NCI-H2029 treated with DMSO at 0.1 percent for 48 hours (cell line): ENCODE results near the gene RPRD1A.
"Not testable (repeated sequence)": the region's sequence is repeated elsewhere in the genome, so short reads cannot be mapped to it uniquely, and the experiment has no call there.

Experiments used
- DNase-seq: peaks from one replicate; lab custom pipeline; 2025; lab: John Stamatoyannopoulos, UW

Gene RPRD1A

DNA sequence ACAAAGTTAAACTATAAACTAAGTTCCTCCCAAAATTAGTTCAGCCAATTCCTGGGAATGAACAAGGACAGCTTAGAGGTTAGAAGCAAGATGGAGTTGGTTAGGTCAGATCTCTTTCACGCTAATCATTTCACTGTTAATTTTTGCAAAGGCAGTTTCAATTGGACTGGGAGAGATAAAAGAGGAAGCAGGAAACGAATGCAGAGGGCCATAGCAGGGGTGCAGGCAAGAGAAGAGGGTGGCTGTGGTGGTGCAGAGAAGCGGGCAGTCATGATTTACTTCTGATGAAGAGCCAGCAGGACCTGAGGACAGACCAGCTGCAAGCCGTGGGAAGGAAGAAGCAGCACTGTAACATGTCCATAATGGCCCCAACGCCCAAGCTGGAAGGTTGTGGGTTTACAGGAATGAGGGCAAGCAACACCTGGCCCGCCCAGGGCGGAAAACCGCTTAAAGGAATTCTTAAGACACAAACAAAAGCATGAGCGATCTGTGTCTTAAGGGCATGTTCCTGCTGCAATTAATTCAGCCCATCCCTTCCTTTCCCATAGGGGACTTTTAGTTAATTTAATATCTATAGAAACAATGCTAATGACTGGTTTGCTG lies 99.0 kb downstream of the RPRD1A start:
- DNase-seq, result no peak

DNA sequence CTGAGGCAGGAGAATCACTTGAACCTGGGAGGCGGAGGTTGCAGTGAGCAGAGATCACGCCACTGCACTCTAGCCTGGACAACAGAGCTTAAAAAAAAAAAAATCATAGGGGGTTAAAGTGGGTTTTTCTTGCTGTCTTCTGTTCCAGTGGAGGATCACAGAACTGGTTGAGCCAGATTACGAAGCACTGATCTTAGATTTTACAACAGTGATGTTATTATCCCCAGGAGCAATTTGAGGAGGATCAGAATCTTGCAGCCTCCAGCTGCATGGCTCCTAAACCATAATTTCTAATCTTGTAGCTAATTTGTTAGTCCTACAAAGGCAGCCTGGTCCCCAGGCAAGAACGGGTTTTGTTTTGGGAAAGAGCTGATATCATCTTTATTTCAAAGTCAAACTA lies 99.5 kb downstream of the RPRD1A start:
- not testable (repeated sequence) for DNase-seq

DNA sequence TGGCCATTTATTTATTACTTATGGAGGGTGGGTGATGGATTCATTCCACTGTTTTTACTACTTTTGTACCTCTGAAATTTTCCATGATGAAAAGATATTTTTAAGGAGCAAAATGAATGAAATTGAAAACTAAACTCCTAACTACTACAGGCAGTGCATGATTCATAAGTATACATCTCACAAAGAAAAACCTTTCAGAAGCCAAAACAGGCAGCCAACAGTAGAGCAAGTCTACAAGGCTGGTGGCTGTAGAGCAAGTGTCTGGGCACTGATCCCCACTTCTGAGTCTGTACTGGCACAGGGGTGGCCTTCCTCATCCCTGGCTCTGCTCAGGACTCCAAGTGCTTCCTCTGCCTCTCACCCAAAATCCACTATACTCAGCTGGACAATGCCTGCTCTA lies 103.0 kb downstream of the RPRD1A start:
- no peak for DNase-seq

DNA sequence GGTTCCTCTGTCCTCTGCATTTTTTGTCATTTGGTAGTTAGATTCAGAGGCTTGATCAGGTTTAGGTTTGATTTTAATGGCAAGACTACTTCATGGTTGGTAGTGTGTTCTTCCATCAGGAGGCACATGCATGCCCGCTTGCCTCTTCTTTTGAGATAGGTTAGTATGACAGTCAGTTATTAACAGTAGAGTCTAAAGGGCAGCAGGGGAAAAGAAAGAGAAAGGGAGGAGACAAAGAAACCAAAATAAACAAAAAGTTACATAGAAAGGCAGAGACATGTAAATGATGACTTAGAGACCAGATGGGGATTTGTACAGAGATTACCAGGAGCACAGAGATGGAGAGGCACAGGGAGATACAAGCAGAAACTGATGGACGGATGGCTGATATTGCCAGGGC lies 105.0 kb downstream of the RPRD1A start:
- DNase-seq, result no peak

DNA sequence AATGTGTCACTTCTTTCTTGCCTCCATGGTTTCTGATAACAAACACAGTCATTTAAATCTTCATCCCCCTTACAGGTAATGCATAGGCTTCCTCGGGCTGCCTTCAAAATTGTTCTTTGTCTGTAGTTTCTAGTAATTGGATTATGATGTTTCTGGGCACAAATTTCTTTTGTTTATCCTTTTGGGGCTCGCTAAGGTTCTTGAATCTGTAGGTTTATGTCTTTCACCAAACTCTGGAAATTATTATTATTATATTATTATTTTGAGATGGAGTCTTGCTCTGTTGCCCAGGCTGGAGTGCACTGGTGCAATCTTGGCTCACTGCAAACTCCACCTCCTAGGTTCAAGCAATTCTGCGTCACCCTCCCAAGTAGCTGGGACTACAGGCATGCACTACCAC lies 111.1 kb downstream of the RPRD1A start:
- no peak for DNase-seq

DNA sequence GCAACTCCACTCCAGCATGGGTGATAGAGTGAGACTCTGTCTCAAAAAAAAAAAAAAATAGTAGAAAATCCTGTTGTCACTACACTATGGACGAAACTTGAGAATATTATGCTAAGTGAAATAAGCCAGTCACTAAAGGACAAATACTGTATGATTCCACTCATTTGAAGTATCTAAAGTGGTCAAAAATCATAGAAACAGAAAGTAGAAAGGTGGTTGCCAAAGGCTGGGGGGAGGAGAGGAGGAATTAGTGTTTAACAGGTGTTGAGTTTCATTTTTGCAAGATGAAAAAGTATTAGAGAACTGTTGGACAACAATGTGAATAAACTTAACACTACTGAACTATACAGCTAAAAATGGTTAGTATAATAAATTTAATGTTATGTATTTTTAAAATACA lies 113.7 kb downstream of the RPRD1A start:
- no peak for DNase-seq

DNA sequence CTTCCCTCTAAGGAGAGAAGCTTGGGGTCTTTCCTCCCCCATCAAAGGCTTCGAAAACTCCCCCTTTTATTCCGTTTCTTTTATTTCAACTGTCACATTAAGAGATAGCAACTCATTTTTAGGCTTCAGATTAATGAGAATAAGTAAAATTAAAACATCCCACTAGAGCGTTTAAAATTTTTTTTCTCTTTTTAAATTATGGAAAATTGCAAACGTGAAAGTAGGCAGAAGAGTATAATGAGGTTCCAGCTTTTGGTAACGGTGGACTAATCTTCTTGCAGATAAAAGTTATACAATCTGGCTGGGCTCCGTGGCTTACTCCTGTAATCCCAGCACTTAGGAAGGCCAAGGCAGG lies 116.8 kb downstream of the RPRD1A start:
- DNase-seq, result no peak

DNA sequence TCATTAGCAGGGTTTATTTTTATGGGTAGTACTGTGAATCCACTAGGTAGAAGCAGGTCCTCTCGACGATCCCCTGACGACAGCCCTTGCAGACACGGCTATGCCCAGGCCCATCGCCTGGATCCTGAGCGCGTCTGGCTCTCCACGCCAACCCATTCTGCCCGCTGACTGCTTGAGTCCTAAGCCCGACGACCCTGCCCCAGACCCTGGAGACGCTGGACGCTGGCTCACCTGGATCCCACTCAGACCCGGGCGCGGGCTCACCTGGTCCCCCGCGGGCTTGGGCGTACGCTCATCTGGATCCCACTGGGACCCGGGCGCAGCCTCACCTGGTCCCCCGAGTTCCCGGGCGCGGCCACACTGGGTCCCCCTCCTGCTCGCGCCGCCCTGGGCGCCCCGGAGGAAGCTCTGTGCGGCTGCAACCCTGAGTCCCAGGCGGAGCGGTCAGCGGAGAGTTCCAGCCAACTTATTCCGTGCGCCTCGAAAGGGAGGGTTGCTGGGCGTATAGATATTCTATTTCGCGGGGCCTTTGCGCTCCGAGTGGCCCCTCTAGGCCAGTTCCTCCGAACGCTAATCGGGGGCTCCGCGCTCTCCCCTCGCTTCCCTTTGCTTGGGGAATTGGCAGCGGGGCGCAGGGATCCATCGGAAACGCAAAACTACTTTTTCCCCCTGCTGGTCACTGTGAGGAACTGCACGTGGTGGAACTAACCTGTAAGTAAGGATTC lies 117.3 kb downstream of the RPRD1A start:
- no peak for DNase-seq

DNA sequence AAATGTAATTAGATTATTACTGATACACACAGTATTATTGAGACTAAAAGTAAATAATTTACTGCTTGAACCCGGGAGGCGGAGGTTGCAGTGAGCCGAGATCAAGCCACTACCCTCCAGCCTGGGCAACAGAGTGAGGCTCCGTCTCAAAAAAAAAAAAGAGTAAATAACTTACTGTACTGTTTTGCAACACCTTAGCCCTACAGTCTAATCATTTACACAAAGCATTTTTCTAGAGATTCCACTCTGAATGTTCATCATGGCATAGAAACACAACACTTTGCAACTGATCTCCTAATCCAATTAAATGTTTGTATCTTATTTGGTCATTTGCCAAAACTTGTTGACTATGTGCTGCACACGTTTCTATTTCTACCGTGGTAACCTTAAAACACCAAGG lies 118.3 kb downstream of the RPRD1A start:
- DNase-seq, result no peak

DNA sequence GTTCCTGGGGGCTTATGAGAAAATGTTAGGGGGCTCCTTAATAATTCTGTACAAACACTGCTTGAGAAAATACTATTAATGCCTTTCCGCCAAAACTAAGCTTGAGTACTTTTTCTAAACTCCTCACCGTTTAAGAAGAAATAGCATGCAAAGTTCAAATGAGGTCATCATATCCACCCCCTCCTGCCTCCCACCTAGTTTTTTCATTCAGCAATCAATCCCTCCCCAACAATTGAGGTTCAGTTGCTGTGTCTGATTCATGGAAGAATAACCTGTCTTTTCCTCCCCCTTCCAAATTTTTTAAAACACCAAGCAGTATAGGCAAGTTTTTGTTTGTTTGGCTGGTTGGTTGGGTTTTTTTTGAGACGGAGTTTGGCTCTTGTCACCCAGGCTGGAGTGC lies 119.3 kb downstream of the RPRD1A start:
- DNase-seq, result no peak

DNA sequence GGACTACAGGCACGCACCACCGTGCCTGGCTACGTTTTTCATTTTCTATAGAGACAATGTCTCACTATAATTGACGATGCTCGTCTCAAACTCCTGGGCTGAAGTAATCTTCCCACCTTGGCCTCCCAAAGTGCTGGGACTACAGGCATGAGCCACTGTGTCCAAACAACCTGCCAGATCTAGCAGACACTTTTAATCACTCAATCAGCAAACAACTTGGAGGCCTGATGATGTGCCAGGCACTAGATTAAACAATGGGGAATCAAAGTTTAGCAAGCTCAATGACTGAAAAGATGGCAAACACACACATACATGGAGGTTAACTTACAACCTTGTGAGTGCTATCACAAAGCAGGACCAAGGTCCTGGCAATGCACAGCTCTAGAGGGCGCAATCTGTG lies 124.7 kb downstream of the RPRD1A start:
- no peak for DNase-seq

DNA sequence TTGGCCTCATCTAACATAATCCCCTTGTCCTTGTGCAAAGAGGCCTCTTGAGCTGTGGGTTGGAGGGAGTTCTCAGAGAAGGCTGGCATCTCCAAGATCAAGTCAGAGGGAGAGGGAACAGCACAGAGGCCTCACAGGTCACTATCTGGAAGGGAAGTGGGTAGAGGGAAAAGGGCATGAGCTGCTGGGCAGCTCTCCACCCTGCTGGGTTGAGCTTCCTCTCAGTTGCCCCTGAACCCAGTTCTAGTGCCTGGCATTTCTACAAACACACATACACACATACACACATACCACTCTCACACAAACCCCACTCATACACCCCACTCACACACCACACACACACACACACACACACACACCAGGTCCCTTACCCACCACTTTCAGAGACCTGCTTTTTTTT lies 125.2 kb downstream of the RPRD1A start:
- no peak for DNase-seq

DNA sequence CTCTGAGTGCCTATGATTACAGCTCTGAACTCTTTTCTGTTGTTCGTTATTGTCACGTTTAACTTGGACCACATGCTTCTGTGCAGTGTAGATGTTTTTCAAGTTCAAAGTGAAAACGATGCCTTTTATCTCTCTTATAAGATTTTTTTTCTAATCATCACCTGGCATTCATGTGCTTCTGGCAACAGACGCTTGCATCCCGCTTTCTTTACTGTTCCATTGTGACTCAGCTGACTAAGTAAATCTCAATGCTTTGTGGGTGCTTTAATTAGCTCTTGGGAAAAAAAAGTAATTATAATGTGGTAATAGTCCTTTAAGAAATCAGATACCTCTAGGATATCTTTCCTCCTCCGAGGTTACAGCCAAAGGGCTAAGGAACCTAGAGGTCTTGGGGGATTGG lies 126.1 kb downstream of the RPRD1A start:
- no peak for DNase-seq
